K562 (cell line): ENCODE data around the gene ERAS. TPM values are rescaled to one million over a fixed set of nuclear protein-coding genes. Genes with fewer than 3 reads are reported as not detected.

ENCODE experiments used
- BHLHE40 ChIP-seq: IDR thresholded peaks from 2 replicates; pipeline ENCODE4 v1.6.1; 2011; ENCODE audit warnings: low read length, improper control_type of control experiment
- CBX3 ChIP-seq, 2 experiments: IDR thresholded peaks; 1 replicate in 1 of 2; 2 replicates in 1 of 2; pipeline ENCODE4 v1.6.1; 2012; ENCODE audit warnings: inconsistent platforms in 2 of 2, low read length in 2 of 2, borderline replicate concordance in 1 of 2, control low read depth in 1 of 2
- ELF1 ChIP-seq: fragments of 200-800 bp; sonication (Bioruptor generic); IDR thresholded peaks from 2 replicates; pipeline ENCODE4 v1.6.1; 2016; ENCODE audit warnings: missing genetic modification characterization, missing compliant biosample characterization
- EZH2 ChIP-seq: IDR thresholded peaks from 2 replicates; pipeline ENCODE4 v1.6.1; 2012; ENCODE audit warnings: low read depth, mild to moderate bottlenecking, inconsistent platforms, low read length, borderline replicate concordance
- FOXJ3 ChIP-seq: sonication (generic); formaldehyde crosslinking; IDR thresholded peaks from 2 replicates; pipeline ENCODE4 v1.4.0; 2020; ENCODE audit warnings: mild to moderate bottlenecking, missing genetic modification reagents
- HDAC1 ChIP-seq, 2 experiments: fragments of 450-650 bp; IDR thresholded peaks; 2 replicates each; pipeline ENCODE4 v1.6.1; 2016 to 2017; ENCODE audit warnings: inconsistent platforms in 1 of 2, mild to moderate bottlenecking in 1 of 2, moderate library complexity in 1 of 2
- MTF1 ChIP-seq: fragments of 250-450 bp; sonication (Bioruptor Pico); IDR thresholded peaks from 2 replicates; pipeline ENCODE4 v1.9.0; 2021; ENCODE audit warnings: moderate library complexity, mild to moderate bottlenecking, inconsistent platforms, borderline replicate concordance
- NFRKB ChIP-seq: fragments of 450-650 bp; IDR thresholded peaks from 2 replicates; pipeline ENCODE4 v1.6.1; 2016; ENCODE audit warnings: low read depth
- NR2F6 ChIP-seq: fragments of 450-650 bp; formaldehyde crosslinking; IDR thresholded peaks from 2 replicates; pipeline ENCODE4 v1.4.0; 2020; ENCODE audit warnings: mild to moderate bottlenecking
- PHF20 ChIP-seq: fragments of 450-650 bp; IDR thresholded peaks from 2 replicates; pipeline ENCODE4 v1.6.1; 2018; ENCODE audit not compliant: partially characterized antibody
- PHTF2 ChIP-seq: fragments of 250-450 bp; sonication (Bioruptor Pico); IDR thresholded peaks from 2 replicates; pipeline ENCODE4 v1.5.0; 2021; ENCODE audit warnings: mild to moderate bottlenecking
- RBFOX2 ChIP-seq: fragments of 200-400 bp; formaldehyde crosslinking; IDR thresholded peaks from 2 replicates; pipeline ENCODE4 v1.6.1; 2017; ENCODE audit warnings: low read depth, mild to moderate bottlenecking, low read length, moderate library complexity
- SAP30 ChIP-seq: fragments of 200-600 bp; sonication (generic); IDR thresholded peaks from 2 replicates; pipeline ENCODE4 v1.6.1; 2012; ENCODE audit warnings: borderline replicate concordance, low read depth, mild to moderate bottlenecking, moderate library complexity, low read length, control low read depth, inconsistent platforms; ENCODE audit not compliant: insufficient read depth, poor library complexity, severe bottlenecking
- SMARCA4 ChIP-seq: fragments of 450-650 bp; IDR thresholded peaks from 2 replicates; pipeline ENCODE4 v1.6.1; 2016
- THRAP3 ChIP-seq: fragments of 450-650 bp; IDR thresholded peaks from 2 replicates; pipeline ENCODE4 v1.6.1; 2016; ENCODE audit warnings: mild to moderate bottlenecking, inconsistent platforms, borderline replicate concordance
- YBX1 ChIP-seq: fragments of 450-650 bp; IDR thresholded peaks from 2 replicates; pipeline ENCODE4 v1.7.1; 2016; ENCODE audit warnings: mild to moderate bottlenecking
- polyA plus RNA-seq, 8 experiments: library from polyadenylated mRNA; depleted of rRNA in 4 of 8; stranded (reverse) in 5 of 8; unstranded in 3 of 8; fragments of >200 nt; fragmentation: Nextera tagmentation in 2 of 8; fragmentation: Illumina TruSeq in 1 of 8; extraction: Ambion mirVana in 2 of 8; extraction: Trizol in 1 of 8; gene quantifications; 2 replicates each; pipeline versions ENCODE4 v1.2.1 to v1.2.3, GENCODE V29; 2011 to 2014; ENCODE audit warnings: inconsistent platforms in 1 of 8, missing spikeins in 1 of 8
- total RNA-seq, 7 experiments: library from RNA; depleted of rRNA in 6 of 7; stranded (reverse); fragments of >200 nt in 6 of 7; fragmentation: Illumina TruSeq in 2 of 7; extraction: Trizol in 2 of 7; gene quantifications; 2 replicates each; pipeline versions ENCODE4 v1.2.1 to v1.2.3, GENCODE V29; 2011 to 2021; ENCODE audit warnings: low replicate concordance in 1 of 7
- TF ChIP-seq, protein P1 (sequence below): sonication (generic); formaldehyde crosslinking; IDR thresholded peaks from 2 replicates; pipeline ENCODE4 v1.8.1; 2023; ENCODE audit warnings: mild to moderate bottlenecking, missing genetic modification reagents
- TF ChIP-seq, protein P2 (sequence below): fragments of 200-800 bp; sonication (Bioruptor generic); IDR thresholded peaks from 2 replicates; pipeline ENCODE4 v1.6.1; 2016; ENCODE audit warnings: missing genetic modification characterization, missing compliant biosample characterization
- TF ChIP-seq, protein P3 (sequence below): sonication (generic); formaldehyde crosslinking; IDR thresholded peaks from 2 replicates; pipeline ENCODE4 v1.8.1; 2023; ENCODE audit warnings: mild to moderate bottlenecking, missing genetic modification reagents
- TF ChIP-seq, protein P4 (sequence below): fragments of 250-450 bp; sonication (Bioruptor Pico); IDR thresholded peaks from 2 replicates; pipeline ENCODE4 v1.8.0; 2022; ENCODE audit warnings: moderate library complexity, mild to moderate bottlenecking, inconsistent platforms

ERAS gene
- total and polyA plus RNA-seq, 9 of the 15 experiments (the other 6 are each of a cell fraction or from before 2014, with no cell fraction given): 0.07 to 0.12 TPM; not detected in 7

DNA sequence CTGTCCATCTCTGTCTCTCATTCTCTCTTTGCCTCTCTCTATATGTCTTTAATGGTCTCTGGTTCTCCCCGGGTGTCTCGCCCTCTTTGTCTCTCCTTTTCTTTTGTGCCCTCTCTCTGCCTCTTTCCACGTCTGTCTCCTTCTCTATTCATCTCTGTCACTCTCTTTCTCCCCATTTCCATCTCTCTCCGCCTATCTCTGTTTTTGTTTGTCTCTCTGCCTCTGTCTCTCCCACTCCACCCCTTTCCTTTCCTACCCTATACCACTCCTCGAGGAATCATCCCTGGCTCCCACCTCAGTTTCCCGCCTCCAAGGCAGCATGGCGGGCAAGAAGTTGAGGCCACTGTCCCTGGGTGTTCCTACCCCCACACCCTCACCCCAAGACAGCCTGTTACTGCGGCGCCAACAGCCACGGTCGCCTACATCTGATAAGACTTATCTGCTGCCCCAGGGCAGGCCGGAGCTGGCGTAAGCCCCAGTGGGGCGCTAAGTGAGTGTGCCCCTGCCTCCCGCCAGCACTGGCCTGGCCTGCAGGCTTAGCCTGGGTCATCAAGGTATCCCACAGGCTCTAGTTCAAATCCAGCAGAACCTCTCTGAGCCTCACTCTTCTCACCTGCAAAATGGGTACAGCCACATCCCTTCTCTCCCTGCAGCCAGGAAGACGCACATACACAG is 40.6 kb upstream of the ERAS start (continued):
- TF ChIP-seq, protein P1, sequence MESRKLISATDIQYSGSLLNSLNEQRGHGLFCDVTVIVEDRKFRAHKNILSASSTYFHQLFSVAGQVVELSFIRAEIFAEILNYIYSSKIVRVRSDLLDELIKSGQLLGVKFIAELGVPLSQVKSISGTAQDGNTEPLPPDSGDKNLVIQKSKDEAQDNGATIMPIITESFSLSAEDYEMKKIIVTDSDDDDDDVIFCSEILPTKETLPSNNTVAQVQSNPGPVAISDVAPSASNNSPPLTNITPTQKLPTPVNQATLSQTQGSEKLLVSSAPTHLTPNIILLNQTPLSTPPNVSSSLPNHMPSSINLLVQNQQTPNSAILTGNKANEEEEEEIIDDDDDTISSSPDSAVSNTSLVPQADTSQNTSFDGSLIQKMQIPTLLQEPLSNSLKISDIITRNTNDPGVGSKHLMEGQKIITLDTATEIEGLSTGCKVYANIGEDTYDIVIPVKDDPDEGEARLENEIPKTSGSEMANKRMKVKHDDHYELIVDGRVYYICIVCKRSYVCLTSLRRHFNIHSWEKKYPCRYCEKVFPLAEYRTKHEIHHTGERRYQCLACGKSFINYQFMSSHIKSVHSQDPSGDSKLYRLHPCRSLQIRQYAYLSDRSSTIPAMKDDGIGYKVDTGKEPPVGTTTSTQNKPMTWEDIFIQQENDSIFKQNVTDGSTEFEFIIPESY (CRISPR knock-in tag): no peak
- TF ChIP-seq, protein P2, sequence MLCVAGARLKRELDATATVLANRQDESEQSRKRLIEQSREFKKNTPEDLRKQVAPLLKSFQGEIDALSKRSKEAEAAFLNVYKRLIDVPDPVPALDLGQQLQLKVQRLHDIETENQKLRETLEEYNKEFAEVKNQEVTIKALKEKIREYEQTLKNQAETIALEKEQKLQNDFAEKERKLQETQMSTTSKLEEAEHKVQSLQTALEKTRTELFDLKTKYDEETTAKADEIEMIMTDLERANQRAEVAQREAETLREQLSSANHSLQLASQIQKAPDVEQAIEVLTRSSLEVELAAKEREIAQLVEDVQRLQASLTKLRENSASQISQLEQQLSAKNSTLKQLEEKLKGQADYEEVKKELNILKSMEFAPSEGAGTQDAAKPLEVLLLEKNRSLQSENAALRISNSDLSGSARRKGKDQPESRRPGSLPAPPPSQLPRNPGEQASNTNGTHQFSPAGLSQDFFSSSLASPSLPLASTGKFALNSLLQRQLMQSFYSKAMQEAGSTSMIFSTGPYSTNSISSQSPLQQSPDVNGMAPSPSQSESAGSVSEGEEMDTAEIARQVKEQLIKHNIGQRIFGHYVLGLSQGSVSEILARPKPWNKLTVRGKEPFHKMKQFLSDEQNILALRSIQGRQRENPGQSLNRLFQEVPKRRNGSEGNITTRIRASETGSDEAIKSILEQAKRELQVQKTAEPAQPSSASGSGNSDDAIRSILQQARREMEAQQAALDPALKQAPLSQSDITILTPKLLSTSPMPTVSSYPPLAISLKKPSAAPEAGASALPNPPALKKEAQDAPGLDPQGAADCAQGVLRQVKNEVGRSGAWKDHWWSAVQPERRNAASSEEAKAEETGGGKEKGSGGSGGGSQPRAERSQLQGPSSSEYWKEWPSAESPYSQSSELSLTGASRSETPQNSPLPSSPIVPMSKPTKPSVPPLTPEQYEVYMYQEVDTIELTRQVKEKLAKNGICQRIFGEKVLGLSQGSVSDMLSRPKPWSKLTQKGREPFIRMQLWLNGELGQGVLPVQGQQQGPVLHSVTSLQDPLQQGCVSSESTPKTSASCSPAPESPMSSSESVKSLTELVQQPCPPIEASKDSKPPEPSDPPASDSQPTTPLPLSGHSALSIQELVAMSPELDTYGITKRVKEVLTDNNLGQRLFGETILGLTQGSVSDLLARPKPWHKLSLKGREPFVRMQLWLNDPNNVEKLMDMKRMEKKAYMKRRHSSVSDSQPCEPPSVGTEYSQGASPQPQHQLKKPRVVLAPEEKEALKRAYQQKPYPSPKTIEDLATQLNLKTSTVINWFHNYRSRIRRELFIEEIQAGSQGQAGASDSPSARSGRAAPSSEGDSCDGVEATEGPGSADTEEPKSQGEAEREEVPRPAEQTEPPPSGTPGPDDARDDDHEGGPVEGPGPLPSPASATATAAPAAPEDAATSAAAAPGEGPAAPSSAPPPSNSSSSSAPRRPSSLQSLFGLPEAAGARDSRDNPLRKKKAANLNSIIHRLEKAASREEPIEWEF (CRISPR knock-in tag): no peak
- TF ChIP-seq NFRKB: peak; percentile 64; the same call in 1 of the 2 replicates
- TF ChIP-seq NR2F6 (CRISPR knock-in tag): no peak
- no peak for TF ChIP-seq SAP30
- TF ChIP-seq, protein P3, sequence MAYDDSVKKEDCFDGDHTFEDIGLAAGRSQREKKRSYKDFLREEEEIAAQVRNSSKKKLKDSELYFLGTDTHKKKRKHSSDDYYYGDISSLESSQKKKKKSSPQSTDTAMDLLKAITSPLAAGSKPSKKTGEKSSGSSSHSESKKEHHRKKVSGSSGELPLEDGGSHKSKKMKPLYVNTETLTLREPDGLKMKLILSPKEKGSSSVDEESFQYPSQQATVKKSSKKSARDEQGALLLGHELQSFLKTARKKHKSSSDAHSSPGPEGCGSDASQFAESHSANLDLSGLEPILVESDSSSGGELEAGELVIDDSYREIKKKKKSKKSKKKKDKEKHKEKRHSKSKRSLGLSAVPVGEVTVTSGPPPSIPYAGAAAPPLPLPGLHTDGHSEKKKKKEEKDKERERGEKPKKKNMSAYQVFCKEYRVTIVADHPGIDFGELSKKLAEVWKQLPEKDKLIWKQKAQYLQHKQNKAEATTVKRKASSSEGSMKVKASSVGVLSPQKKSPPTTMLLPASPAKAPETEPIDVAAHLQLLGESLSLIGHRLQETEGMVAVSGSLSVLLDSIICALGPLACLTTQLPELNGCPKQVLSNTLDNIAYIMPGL (CRISPR knock-in tag): no peak
- no peak for TF ChIP-seq FOXJ3
- TF ChIP-seq, protein P4, sequence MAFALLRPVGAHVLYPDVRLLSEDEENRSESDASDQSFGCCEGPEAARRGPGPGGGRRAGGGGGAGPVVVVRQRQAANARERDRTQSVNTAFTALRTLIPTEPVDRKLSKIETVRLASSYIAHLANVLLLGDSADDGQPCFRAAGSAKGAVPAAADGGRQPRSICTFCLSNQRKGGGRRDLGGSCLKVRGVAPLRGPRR (CRISPR knock-in tag): no peak
- TF ChIP-seq MTF1 (CRISPR knock-in tag): no peak
- no peak for TF ChIP-seq EZH2
- no peak for TF ChIP-seq YBX1
- peak in 1 of 2 experiments; percentile 77; a peak in 2 of 3 replicates for TF ChIP-seq CBX3 (IDR thresholded peaks at IDR 0.05; ENCODE audit: borderline replicate concordance in 1 of 2, low read length in 2 of 2)
- peak; percentile 80 for TF ChIP-seq SMARCA4
- no peak for TF ChIP-seq PHTF2 (CRISPR knock-in tag)
- TF ChIP-seq HDAC1 (IDR thresholded peaks at IDR 0.05): peak in 1 of 2 experiments; percentile 67; a peak in 3 of 4 replicates
- TF ChIP-seq BHLHE40: no peak
- no peak for TF ChIP-seq RBFOX2
- TF ChIP-seq THRAP3: no peak
- TF ChIP-seq ELF1: no peak
- no peak for TF ChIP-seq PHF20
